ENCODE data around the gene PDZRN4.

DNA sequence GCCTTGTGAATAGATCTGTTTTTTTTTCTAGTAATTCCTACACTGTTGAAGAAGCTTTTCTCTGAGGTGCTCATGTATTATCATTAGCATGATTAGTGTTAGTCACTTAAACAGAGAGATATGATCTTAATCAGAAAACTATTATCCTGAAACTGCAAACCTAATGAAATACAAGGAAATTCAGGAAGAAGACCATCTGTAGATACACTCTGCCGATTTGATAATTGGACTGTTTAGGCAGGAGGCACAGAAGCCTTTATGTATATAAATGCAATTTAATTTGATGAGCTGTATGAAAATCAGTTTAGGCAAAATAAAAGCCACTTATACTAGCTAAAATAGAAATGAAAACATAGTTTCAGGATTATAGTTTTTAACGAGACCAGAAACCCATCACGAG lies 23.3 kb downstream of the PDZRN4 start:
- TF ChIP-seq, protein P1, sequence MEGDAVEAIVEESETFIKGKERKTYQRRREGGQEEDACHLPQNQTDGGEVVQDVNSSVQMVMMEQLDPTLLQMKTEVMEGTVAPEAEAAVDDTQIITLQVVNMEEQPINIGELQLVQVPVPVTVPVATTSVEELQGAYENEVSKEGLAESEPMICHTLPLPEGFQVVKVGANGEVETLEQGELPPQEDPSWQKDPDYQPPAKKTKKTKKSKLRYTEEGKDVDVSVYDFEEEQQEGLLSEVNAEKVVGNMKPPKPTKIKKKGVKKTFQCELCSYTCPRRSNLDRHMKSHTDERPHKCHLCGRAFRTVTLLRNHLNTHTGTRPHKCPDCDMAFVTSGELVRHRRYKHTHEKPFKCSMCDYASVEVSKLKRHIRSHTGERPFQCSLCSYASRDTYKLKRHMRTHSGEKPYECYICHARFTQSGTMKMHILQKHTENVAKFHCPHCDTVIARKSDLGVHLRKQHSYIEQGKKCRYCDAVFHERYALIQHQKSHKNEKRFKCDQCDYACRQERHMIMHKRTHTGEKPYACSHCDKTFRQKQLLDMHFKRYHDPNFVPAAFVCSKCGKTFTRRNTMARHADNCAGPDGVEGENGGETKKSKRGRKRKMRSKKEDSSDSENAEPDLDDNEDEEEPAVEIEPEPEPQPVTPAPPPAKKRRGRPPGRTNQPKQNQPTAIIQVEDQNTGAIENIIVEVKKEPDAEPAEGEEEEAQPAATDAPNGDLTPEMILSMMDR (IDR thresholded peaks at IDR 0.05), result no peak
- no peak for TF ChIP-seq POLR2A (IDR thresholded peaks at IDR 0.05)
